ENCODE measurements around the gene METTL27. TPM values are rescaled to one million over a fixed set of nuclear protein-coding genes. Genes with fewer than 3 reads are reported as not detected.

The METTL27 gene
- total RNA-seq, 4 donors from 2014 or later: 3.8 to 16.3 (median 9.6) TPM

DNA sequence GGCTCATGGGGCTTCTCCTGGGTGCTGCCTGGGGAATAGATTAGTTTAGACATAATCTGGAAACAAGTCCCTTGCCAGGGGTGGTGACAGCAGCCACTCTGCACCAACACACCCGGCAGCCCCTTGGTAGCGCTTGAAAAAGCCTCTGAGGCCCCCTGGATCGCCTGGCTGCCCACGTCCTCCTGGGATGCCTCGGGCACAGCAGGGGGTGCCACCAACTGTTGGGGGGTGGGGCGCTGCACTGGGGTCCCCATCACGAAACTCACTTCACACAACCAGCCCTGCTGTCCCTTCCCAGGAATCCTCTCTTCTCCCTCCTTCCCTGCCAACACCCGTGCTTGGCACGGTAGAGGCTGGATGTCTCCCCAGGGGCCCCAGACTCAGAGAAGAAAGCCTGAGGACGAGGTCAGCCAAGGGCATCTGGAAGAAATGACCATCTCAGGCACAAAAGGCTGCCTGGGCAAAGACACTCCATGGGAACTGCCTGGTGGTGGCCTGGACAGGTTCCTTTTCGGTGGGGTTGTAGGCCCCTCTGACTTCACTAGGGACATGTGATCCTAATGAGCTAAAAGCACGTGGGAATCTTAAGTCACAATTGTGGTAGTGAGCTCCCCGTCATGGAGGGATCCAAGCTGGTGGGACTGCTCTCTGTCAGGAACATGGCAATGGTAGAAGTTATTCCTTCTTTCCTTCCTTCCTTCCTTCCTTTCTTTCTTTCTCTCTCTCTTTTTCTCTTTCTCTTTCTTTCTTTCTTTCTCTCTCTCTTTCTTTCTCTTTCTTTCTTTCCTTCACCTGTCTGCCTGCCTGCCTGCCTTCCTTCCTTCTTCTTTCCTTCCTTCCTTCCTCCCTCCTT is 30.0 kb upstream of the METTL27 start:
- intact Hi-C loops (cut with DNase I): no loop called here

DNA sequence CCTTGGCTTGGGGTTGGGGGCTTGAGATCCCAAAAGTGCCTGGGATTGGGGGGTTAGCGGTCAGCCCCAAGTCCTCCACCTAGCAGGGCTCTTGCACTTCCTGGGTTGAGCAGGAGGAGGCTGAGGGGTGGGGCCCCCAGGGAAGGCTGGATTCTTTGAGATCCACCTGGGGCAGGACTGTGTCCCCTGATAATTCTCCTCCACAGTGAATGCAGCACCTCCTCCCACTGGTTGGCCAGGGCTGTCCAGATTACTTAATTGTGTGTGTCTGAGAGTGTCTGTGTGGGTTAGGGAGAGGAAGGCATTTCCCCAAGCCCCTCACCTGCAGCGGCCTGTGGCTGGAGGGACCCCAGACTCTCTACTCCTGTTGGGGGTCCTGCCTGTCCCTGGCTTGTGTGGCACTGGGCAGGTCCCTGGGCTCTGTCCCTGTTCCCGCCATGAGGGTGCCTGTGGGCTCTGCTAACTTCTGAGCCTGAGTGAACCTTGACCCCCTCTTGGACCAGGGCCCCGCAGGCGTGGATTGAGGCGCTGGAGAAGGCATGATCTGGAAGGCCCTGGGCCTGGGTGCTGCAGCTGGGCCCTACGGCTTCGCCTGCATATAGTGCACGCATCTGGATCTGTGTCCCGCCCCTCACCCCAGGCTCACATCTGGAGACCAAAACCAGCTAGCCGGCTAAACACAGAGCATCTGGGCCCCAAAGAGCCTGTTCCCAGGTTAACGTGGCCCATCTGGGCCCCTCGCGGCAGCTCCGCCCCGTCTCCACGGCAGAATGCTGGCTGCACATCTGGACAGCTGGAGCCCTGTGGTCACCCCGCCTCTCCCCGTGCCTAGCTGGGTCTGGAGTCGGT is 29.1 kb upstream of the METTL27 start:
- peaks cover 8 to 31% of the 10 kb centered on the region in 2 donors for H3K4me1 ChIP-seq
- H3K9me3 ChIP-seq: no peaks in the 10 kb centered on the region
- DNase-seq: no peak
- TF ChIP-seq, protein P1, sequence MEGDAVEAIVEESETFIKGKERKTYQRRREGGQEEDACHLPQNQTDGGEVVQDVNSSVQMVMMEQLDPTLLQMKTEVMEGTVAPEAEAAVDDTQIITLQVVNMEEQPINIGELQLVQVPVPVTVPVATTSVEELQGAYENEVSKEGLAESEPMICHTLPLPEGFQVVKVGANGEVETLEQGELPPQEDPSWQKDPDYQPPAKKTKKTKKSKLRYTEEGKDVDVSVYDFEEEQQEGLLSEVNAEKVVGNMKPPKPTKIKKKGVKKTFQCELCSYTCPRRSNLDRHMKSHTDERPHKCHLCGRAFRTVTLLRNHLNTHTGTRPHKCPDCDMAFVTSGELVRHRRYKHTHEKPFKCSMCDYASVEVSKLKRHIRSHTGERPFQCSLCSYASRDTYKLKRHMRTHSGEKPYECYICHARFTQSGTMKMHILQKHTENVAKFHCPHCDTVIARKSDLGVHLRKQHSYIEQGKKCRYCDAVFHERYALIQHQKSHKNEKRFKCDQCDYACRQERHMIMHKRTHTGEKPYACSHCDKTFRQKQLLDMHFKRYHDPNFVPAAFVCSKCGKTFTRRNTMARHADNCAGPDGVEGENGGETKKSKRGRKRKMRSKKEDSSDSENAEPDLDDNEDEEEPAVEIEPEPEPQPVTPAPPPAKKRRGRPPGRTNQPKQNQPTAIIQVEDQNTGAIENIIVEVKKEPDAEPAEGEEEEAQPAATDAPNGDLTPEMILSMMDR (IDR thresholded peaks at IDR 0.05): no peak
- no peak for TF ChIP-seq POLR2A (IDR thresholded peaks at IDR 0.05)
- H3K36me3 ChIP-seq: no peaks in the 10 kb centered on the region
- 90 to 94% methylated on average over 9 to 14 of the region's 20 CpGs for WGBS, 2 donors
- intact Hi-C loops (cut with DNase I): no loop called here
- no peak overlapping the region for H3K27ac ChIP-seq
- H3K27me3 ChIP-seq: no peaks in the 10 kb centered on the region
- H3K4me3 ChIP-seq (replicated peaks in 1 of 3): no peak overlapping the region

More for the DNA sequence above, 30.0 kb upstream of the METTL27 start:
- no peak for DNase-seq
- Histone ChIP-seq H3K9me3 (no peaks in the 10 kb centered on the region), H3K4me1 (peaks cover 8 to 31% of the 10 kb centered on the region in 2 donors), H3K36me3 (no peaks in the 10 kb centered on the region), H3K27me3 (no peaks in the 10 kb centered on the region), H3K27ac (no peak overlapping the region), H3K4me3 (replicated peaks in 1 of 3) (no peak overlapping the region)
- TF ChIP-seq POLR2A (IDR thresholded peaks at IDR 0.05): no peak
- TF ChIP-seq, protein P1 (IDR thresholded peaks at IDR 0.05): no peak
- 77 to 89% methylated on average over 3 to 13 of the region's 13 CpGs for WGBS, 2 donors

DNA sequence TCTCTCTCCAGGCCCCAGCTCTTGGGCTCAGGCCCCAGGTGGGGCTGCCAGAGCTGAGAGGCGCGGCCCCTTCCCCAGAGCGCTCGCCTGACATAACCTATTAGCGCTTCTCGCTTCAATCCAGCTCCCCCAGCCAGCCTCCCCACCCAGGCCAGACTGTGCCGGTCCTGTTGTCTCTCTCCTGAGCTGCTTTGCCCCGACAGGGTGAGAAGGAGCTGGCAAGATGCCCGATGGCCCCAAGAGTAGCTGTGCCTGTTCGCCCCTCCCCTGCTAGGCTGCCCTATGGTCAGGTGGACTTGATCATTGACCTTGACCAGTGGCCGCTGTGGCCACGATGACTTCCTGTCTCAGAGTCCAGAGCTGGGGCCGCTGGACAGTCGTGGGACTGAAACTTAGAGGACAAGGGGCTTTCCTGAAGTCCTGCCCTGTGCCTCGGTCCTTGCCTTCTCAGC is 27.8 kb upstream of the METTL27 start:
- Histone ChIP-seq H3K27ac (peak overlapping the region in 1 of 3 donors; percentile 6), H3K36me3 (no peaks in the 10 kb centered on the region), H3K4me3 (replicated peaks in 1 of 3) (no peak overlapping the region), H3K27me3 (no peaks in the 10 kb centered on the region), H3K9me3 (no peaks in the 10 kb centered on the region), H3K4me1 (peaks cover 8 to 31% of the 10 kb centered on the region in 2 donors)
- TF ChIP-seq, protein P1 (IDR thresholded peaks at IDR 0.05): no peak
- no peak for TF ChIP-seq POLR2A (IDR thresholded peaks at IDR 0.05)
- 37 to 41% methylated on average over 10 to 12 of the region's 15 CpGs for whole genome bisulfite sequencing, 2 donors
- peak; percentile 80 for DNase-seq
- intact Hi-C loops (cut with DNase I): no loop called here

DNA sequence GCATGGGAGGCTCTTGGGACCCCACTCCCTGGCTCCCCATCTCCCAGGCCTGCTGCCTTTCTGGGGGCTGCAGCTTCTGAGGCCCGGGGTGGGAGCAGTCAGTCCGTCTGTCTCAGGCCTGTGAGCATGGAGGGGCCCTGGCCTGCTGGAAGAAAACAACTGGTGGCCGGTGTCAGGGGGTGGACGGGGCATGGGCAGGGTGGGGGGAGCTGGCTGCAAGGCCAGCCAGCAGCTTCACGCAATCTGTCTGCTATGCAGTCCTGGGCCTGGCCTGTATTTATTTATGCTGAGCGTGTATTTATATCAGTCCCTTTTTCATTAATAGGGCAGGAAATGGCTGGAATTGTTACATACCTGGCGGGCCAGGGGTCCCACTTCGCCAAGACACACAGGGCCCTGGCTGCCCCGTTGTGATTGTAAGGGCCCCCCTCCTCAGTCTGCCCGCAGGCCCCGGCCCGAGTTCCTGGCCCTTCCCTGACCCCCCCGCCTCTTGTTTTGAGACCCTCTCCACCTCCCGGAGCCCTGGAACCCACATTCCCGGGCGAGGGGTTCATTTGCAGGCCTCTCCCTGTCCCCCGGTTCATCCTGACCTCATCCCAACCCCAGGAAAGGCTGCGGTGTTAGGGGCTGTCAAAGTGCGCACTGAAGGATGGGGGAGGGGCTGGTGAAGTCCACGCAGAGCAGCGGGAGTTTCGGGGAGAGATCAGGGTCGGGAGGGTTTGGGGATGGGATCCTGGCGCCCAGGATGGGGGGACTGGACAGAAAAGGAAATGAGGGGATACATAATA is 26.9 kb upstream of the METTL27 start:
- TF ChIP-seq, protein P1 (IDR thresholded peaks at IDR 0.05): no peak
- TF ChIP-seq POLR2A (IDR thresholded peaks at IDR 0.05): no peak
- WGBS, 2 donors: 56 to 59% methylated on average over 23 to 24 of the region's 24 CpGs
- no peaks in the 10 kb centered on the region for H3K27me3 ChIP-seq
- H3K4me1 ChIP-seq: peaks cover 8 to 31% of the 10 kb centered on the region in 2 donors
- H3K36me3 ChIP-seq: no peaks in the 10 kb centered on the region
- no peak overlapping the region for H3K4me3 ChIP-seq (replicated peaks in 1 of 3)
- intact Hi-C loops (cut with DNase I): loop anchor here (5.0 to 10.0 kb wide), 3 partner anchors 158 to 536 kb away; partner anchors contain the start of gene ELN
- no peaks in the 10 kb centered on the region for H3K9me3 ChIP-seq
- no peak for DNase-seq
- H3K27ac ChIP-seq: no peak overlapping the region

Measured in thyroid gland (tissue), 4 donors.